ENCODE measurements around the gene KRTAP3-3.

DNA sequence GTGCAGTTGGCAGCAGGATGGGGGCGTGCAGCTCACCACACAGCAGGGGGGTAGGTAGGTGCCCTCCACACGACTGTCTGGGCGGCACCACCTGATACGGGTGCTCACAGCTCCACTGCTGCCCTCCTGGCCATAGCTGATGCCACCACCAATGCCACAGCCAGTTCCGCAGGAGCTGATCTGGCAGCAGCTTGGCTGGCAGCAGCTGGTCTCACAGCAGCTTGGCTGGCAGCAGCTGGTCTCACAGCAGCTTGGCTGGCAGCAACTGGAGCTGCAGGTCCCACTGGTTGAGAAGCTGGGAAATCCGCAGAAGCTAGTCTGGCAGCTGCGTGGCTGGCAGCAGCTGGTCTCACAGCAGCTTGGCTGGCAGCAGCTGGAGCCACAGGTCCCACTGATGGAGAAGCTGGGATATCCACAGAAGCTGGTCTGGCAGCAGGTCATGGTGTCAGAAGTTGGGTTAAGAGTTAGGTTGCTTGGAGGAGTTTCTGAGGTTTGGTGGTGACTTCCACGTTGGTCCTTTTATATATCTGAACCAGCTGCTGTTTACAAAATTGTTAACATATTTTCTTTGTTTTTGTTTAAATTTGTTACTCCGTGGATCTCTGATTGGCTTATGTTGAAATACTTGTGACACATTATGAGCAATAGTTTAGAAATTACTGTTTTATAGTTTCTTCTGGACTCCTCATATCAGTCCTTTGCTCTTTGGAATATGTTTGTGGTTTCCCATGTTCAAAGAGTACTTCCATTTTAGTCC is 32.9 kb upstream of the KRTAP3-3 start, which contains the start of gene KRTAP1-5:
- TF ChIP-seq, protein P1, sequence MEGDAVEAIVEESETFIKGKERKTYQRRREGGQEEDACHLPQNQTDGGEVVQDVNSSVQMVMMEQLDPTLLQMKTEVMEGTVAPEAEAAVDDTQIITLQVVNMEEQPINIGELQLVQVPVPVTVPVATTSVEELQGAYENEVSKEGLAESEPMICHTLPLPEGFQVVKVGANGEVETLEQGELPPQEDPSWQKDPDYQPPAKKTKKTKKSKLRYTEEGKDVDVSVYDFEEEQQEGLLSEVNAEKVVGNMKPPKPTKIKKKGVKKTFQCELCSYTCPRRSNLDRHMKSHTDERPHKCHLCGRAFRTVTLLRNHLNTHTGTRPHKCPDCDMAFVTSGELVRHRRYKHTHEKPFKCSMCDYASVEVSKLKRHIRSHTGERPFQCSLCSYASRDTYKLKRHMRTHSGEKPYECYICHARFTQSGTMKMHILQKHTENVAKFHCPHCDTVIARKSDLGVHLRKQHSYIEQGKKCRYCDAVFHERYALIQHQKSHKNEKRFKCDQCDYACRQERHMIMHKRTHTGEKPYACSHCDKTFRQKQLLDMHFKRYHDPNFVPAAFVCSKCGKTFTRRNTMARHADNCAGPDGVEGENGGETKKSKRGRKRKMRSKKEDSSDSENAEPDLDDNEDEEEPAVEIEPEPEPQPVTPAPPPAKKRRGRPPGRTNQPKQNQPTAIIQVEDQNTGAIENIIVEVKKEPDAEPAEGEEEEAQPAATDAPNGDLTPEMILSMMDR (conservative IDR thresholded peaks at IDR 0.05; ENCODE audit: low read depth in 2 of 2) = no peak
- TF ChIP-seq ZNF331 (CRISPR knock-in tag; IDR thresholded peaks at IDR 0.05; ENCODE audit: low read depth) (no peak), EZH2 (IDR thresholded peaks at IDR 0.05; ENCODE audit: low read depth, unreplicated experiment) (no peak), EZH2phosphoT487 (IDR thresholded peaks at IDR 0.05; ENCODE audit: unreplicated experiment) (no peak), POLR2AphosphoS5 (IDR thresholded peaks at IDR 0.05; ENCODE audit: low read depth) (no peak), CREB1 (CRISPR knock-in tag; IDR thresholded peaks at IDR 0.05; ENCODE audit: low read depth) (no peak), JUNB (IDR thresholded peaks at IDR 0.05; ENCODE audit: unreplicated experiment) (no peak), STAT1 (IDR thresholded peaks at IDR 0.05; ENCODE audit: unreplicated experiment) (no peak), ZNF114 (CRISPR knock-in tag; IDR thresholded peaks at IDR 0.05) (no peak)
- TF ChIP-seq, protein P2, sequence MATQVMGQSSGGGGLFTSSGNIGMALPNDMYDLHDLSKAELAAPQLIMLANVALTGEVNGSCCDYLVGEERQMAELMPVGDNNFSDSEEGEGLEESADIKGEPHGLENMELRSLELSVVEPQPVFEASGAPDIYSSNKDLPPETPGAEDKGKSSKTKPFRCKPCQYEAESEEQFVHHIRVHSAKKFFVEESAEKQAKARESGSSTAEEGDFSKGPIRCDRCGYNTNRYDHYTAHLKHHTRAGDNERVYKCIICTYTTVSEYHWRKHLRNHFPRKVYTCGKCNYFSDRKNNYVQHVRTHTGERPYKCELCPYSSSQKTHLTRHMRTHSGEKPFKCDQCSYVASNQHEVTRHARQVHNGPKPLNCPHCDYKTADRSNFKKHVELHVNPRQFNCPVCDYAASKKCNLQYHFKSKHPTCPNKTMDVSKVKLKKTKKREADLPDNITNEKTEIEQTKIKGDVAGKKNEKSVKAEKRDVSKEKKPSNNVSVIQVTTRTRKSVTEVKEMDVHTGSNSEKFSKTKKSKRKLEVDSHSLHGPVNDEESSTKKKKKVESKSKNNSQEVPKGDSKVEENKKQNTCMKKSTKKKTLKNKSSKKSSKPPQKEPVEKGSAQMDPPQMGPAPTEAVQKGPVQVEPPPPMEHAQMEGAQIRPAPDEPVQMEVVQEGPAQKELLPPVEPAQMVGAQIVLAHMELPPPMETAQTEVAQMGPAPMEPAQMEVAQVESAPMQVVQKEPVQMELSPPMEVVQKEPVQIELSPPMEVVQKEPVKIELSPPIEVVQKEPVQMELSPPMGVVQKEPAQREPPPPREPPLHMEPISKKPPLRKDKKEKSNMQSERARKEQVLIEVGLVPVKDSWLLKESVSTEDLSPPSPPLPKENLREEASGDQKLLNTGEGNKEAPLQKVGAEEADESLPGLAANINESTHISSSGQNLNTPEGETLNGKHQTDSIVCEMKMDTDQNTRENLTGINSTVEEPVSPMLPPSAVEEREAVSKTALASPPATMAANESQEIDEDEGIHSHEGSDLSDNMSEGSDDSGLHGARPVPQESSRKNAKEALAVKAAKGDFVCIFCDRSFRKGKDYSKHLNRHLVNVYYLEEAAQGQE (IDR thresholded peaks at IDR 0.05; ENCODE audit: unreplicated experiment) = no peak
- TF ChIP-seq, protein P3, sequence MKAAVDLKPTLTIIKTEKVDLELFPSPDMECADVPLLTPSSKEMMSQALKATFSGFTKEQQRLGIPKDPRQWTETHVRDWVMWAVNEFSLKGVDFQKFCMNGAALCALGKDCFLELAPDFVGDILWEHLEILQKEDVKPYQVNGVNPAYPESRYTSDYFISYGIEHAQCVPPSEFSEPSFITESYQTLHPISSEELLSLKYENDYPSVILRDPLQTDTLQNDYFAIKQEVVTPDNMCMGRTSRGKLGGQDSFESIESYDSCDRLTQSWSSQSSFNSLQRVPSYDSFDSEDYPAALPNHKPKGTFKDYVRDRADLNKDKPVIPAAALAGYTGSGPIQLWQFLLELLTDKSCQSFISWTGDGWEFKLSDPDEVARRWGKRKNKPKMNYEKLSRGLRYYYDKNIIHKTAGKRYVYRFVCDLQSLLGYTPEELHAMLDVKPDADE (IDR thresholded peaks at IDR 0.05) = no peak
- TF ChIP-seq, protein P4, sequence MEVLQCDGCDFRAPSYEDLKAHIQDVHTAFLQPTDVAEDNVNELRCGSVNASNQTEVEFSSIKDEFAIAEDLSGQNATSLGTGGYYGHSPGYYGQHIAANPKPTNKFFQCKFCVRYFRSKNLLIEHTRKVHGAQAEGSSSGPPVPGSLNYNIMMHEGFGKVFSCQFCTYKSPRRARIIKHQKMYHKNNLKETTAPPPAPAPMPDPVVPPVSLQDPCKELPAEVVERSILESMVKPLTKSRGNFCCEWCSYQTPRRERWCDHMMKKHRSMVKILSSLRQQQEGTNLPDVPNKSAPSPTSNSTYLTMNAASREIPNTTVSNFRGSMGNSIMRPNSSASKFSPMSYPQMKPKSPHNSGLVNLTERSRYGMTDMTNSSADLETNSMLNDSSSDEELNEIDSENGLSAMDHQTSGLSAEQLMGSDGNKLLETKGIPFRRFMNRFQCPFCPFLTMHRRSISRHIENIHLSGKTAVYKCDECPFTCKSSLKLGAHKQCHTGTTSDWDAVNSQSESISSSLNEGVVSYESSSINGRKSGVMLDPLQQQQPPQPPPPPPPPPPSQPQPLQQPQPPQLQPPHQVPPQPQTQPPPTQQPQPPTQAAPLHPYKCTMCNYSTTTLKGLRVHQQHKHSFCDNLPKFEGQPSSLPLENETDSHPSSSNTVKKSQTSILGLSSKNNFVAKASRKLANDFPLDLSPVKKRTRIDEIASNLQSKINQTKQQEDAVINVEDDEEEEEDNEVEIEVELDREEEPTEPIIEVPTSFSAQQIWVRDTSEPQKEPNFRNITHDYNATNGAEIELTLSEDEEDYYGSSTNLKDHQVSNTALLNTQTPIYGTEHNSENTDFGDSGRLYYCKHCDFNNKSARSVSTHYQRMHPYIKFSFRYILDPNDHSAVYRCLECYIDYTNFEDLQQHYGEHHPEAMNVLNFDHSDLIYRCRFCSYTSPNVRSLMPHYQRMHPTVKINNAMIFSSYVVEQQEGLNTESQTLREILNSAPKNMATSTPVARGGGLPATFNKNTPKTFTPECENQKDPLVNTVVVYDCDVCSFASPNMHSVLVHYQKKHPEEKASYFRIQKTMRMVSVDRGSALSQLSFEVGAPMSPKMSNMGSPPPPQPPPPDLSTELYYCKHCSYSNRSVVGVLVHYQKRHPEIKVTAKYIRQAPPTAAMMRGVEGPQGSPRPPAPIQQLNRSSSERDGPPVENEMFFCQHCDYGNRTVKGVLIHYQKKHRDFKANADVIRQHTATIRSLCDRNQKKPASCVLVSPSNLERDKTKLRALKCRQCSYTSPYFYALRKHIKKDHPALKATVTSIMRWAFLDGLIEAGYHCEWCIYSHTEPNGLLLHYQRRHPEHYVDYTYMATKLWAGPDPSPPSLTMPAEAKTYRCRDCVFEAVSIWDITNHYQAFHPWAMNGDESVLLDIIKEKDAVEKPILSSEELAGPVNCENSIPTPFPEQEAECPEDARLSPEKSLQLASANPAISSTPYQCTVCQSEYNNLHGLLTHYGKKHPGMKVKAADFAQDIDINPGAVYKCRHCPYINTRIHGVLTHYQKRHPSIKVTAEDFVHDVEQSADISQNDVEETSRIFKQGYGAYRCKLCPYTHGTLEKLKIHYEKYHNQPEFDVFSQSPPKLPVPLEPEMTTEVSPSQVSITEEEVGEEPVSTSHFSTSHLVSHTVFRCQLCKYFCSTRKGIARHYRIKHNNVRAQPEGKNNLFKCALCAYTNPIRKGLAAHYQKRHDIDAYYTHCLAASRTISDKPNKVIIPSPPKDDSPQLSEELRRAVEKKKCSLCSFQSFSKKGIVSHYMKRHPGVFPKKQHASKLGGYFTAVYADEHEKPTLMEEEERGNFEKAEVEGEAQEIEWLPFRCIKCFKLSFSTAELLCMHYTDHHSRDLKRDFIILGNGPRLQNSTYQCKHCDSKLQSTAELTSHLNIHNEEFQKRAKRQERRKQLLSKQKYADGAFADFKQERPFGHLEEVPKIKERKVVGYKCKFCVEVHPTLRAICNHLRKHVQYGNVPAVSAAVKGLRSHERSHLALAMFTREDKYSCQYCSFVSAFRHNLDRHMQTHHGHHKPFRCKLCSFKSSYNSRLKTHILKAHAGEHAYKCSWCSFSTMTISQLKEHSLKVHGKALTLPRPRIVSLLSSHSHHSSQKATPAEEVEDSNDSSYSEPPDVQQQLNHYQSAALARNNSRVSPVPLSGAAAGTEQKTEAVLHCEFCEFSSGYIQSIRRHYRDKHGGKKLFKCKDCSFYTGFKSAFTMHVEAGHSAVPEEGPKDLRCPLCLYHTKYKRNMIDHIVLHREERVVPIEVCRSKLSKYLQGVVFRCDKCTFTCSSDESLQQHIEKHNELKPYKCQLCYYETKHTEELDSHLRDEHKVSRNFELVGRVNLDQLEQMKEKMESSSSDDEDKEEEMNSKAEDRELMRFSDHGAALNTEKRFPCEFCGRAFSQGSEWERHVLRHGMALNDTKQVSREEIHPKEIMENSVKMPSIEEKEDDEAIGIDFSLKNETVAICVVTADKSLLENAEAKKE (CRISPR knock-in tag; IDR thresholded peaks at IDR 0.05) = no peak
